K562 (cell line): Measurements from ENCODE around the gene ARHGAP18. TPM values are rescaled to one million over a fixed set of nuclear protein-coding genes. Genes with fewer than 3 reads are reported as not detected.

Experiments used
- ATAC-seq: fragments of 200-7000 bp; cut with Tn5 transposase; 3 replicates; pipeline ENCODE4 v1.9.1; 2020; ENCODE audit warnings: moderate library complexity
- BruUV-seq: library from RNA; stranded (reverse); fragments of 400-500 nt; replicated peaks from 2 replicates; lab custom pipeline; 2021; lab: Mats Ljungman, UMichigan
- CTCF ChIA-PET: fragments of 300-600 bp; formaldehyde crosslinking; extraction: SDS; loops from one replicate; lab custom pipeline; 2021; ENCODE audit warnings: low intra/inter-chr PET ratio; lab: Yijun Ruan, JAX
- POLR2A ChIA-PET: fragments of 300-600, 350-650 bp; sonication (Branson Sonifier 250); formaldehyde crosslinking; extraction: SDS; loops from one replicate; lab custom pipeline; 2021; ENCODE audit warnings: antibody characterized with exemption, inconsistent platforms; lab: Yijun Ruan, JAX
- DNase-seq, 4 experiments: peaks; one replicate each; pipeline versions ENCODE4 v3.0.0 to v3.0.0-alpha.2; 2011 to 2018; ENCODE audit warnings: low spot score in 3 of 4, mixed read lengths in 3 of 4; ENCODE audit errors: extremely low read depth in 1 of 4
- FAIRE-seq: peaks from 2 replicates; lab custom pipeline; 2011; peaks lifted over from hg19 to GRCh38; lab: Jason Lieb, UNC
- H2AFZ ChIP-seq: 2 replicates; pipeline ENCODE4 v1.6.0; 2011; ENCODE audit warnings: low read depth, low read length, control low read depth, inconsistent platforms
- H3K27ac ChIP-seq: fragments of 200-600 bp; 3 replicates; pipeline ENCODE4 v1.8.0; 2011; ENCODE audit warnings: low read depth, mild to moderate bottlenecking, control low read depth, inconsistent platforms, low read length, moderate library complexity, mixed read lengths; ENCODE audit errors: extremely low read depth
- H3K27me3 ChIP-seq, 2 experiments: fragments of 300-600 bp in 1 of 2; 2 replicates in 1 of 2; 3 replicates in 1 of 2; pipeline versions ENCODE4 v1.6.0 to v1.8.0; 2011; ENCODE audit warnings: inconsistent platforms in 2 of 2, low read length in 2 of 2, mild to moderate bottlenecking in 1 of 2, mixed read lengths in 1 of 2, moderate library complexity in 1 of 2; ENCODE audit not compliant: control insufficient read depth in 2 of 2, insufficient read depth in 2 of 2
- H3K36me3 ChIP-seq: fragments of 300-600 bp; 3 replicates; pipeline ENCODE4 v1.8.0; 2011; ENCODE audit warnings: mild to moderate bottlenecking, low read length, inconsistent platforms; ENCODE audit not compliant: control insufficient read depth, insufficient read depth
- H3K4me1 ChIP-seq, 2 experiments: fragments of 200-600 bp in 1 of 2; replicated peaks in 1 of 2; 2 replicates in 1 of 2; 3 replicates in 1 of 2; pipeline versions ENCODE4 v1.5.1 to v1.8.0; 2011; ENCODE audit warnings: inconsistent platforms in 2 of 2, low read length in 2 of 2, mild to moderate bottlenecking in 1 of 2, mixed read lengths in 1 of 2, moderate library complexity in 1 of 2; ENCODE audit not compliant: control insufficient read depth in 2 of 2, insufficient read depth in 2 of 2
- H3K4me2 ChIP-seq: 2 replicates; pipeline ENCODE4 v1.6.1; 2011; ENCODE audit warnings: low read length, control low read depth, inconsistent platforms, mixed read lengths; ENCODE audit not compliant: insufficient read depth
- H3K4me3 ChIP-seq: fragments of 200-600 bp; sonication (generic), shearing (Covaris generic); 2 replicates; pipeline ENCODE4 v1.5.1; 2016; ENCODE audit warnings: control low read depth, inconsistent platforms
- H3K79me2 ChIP-seq: fragments of 200-600 bp; 3 replicates; pipeline ENCODE4 v1.8.0; 2011; ENCODE audit warnings: low read length, inconsistent platforms; ENCODE audit not compliant: control insufficient read depth, insufficient read depth
- H3K9ac ChIP-seq, 2 experiments: 2 replicates each; pipeline versions ENCODE4 v1.6.0 to v1.6.1; 2011; ENCODE audit warnings: low read depth in 2 of 2, low read length in 2 of 2, control low read depth in 1 of 2, inconsistent platforms in 1 of 2, mild to moderate bottlenecking in 1 of 2, mixed read lengths in 1 of 2; ENCODE audit not compliant: insufficient read depth in 1 of 2
- H3K9me1 ChIP-seq: one replicate; pipeline ENCODE4 v1.6.0; 2011; ENCODE audit warnings: inconsistent platforms, mild to moderate bottlenecking, low read length, moderate library complexity; ENCODE audit not compliant: control insufficient read depth, insufficient read depth
- H3K9me3 ChIP-seq: replicated peaks from 2 replicates; pipeline ENCODE4 v1.5.1; 2011; ENCODE audit warnings: low read depth, low read length, inconsistent platforms; ENCODE audit not compliant: control insufficient read depth, insufficient read depth
- H4K20me1 ChIP-seq: replicated peaks from 2 replicates; pipeline ENCODE4 v1.6.1; 2011; ENCODE audit warnings: low read length, inconsistent platforms, mixed read lengths; ENCODE audit not compliant: control insufficient read depth, insufficient read depth
- BACH1 ChIP-seq: fragments of 200-800 bp; sonication (Bioruptor generic); IDR thresholded peaks from 2 replicates; pipeline ENCODE4 v1.6.1; 2016; ENCODE audit warnings: missing genetic modification characterization, missing compliant biosample characterization
- CHD1 ChIP-seq: fragments of 200-600 bp; sonication (generic); IDR thresholded peaks from one replicate; pipeline ENCODE4 v1.6.1; 2012; ENCODE audit warnings: mild to moderate bottlenecking, moderate library complexity, low read length, inconsistent platforms
- RBBP5 ChIP-seq: fragments of 200-600 bp; sonication (generic); IDR thresholded peaks from 2 replicates; pipeline ENCODE4 v1.6.1; 2012; ENCODE audit warnings: borderline replicate concordance, mild to moderate bottlenecking, low read length, control low read depth, inconsistent platforms; ENCODE audit not compliant: insufficient read depth, poor library complexity, severe bottlenecking
- TAL1 ChIP-seq: fragments of 450-650 bp; IDR thresholded peaks from 2 replicates; pipeline ENCODE4 v1.6.1; 2016; ENCODE audit warnings: mild to moderate bottlenecking
- ZNF311 ChIP-seq: fragments of 250-450 bp; sonication (Bioruptor Pico); IDR thresholded peaks from 2 replicates; pipeline ENCODE4 v1.4.0; 2020; ENCODE audit warnings: mild to moderate bottlenecking, moderate library complexity
- ZNF639 ChIP-seq, 2 experiments: fragments of 200-800 bp in 1 of 2; sonication (Bioruptor generic) in 1 of 2; sonication (generic) in 1 of 2; formaldehyde crosslinking in 1 of 2; IDR thresholded peaks in 1 of 2; conservative IDR thresholded peaks in 1 of 2; 2 replicates each; pipeline versions ENCODE4 v1.5.0 to v1.6.1; 2016 to 2020; ENCODE audit warnings: missing compliant biosample characterization in 1 of 2, missing genetic modification characterization in 1 of 2, missing genetic modification reagents in 1 of 2
- ZNF699 ChIP-seq: fragments of 250-450 bp; sonication (Bioruptor Pico); IDR thresholded peaks from 2 replicates; pipeline ENCODE4 v1.8.0; 2021; ENCODE audit warnings: mild to moderate bottlenecking, moderate library complexity; ENCODE audit not compliant: insufficient replicate concordance
- ZSCAN29 ChIP-seq: fragments of 450-650 bp; IDR thresholded peaks from 2 replicates; pipeline ENCODE4 v1.6.1; 2017
- WGBS: fragments of 100-300 bp; shearing (Covaris generic); methylation state at CpG from one replicate; pipeline ENCODE4 v1.1.6; 2016; ENCODE audit warnings: low coverage, mixed read lengths; ENCODE audit not compliant: insufficient coverage; ENCODE audit errors: missing lambda C conversion rate; 5-methylcytosine and 5-hydroxymethylcytosine counted together
- in situ Hi-C: fragments of 300-500 bp; cut with MboI; formaldehyde crosslinking; loops from 4 replicates; pipeline ENCODE4 v1.15.0; 2018; ENCODE audit warnings: inconsistent platforms, mixed read lengths
- intact Hi-C: fragments of 100-400 bp; cut with micrococcal nuclease; formaldehyde crosslinking; loops from 2 replicates; pipeline ENCODE4 v1.14.2; 2022
- polyA plus RNA-seq, 8 experiments: library from polyadenylated mRNA; depleted of rRNA in 4 of 8; stranded (reverse) in 5 of 8; unstranded in 3 of 8; fragments of >200 nt; fragmentation: Nextera tagmentation in 2 of 8; fragmentation: Illumina TruSeq in 1 of 8; extraction: Ambion mirVana in 2 of 8; extraction: Trizol in 1 of 8; gene quantifications; 2 replicates each; pipeline versions ENCODE4 v1.2.1 to v1.2.3, GENCODE V29; 2011 to 2014; ENCODE audit warnings: inconsistent platforms in 1 of 8, missing spikeins in 1 of 8
- total RNA-seq, 7 experiments: library from RNA; depleted of rRNA in 6 of 7; stranded (reverse); fragments of >200 nt in 6 of 7; fragmentation: Illumina TruSeq in 2 of 7; extraction: Trizol in 2 of 7; gene quantifications; 2 replicates each; pipeline versions ENCODE4 v1.2.1 to v1.2.3, GENCODE V29; 2011 to 2021; ENCODE audit warnings: low replicate concordance in 1 of 7

The ARHGAP18 gene
- total and polyA plus RNA-seq, 9 of the 15 experiments (the other 6 are each of a cell fraction or from before 2014, with no cell fraction given), result 13.3 to 29.7 (median 21.1) TPM

GRCh38 chr6:129710450-129711270, 683 bp upstream of the ARHGAP18 start (continued):
- TF ChIP-seq ZNF639 (CRISPR knock-in tag; conservative IDR thresholded peaks at IDR 0.05 in 1 of 2, IDR thresholded peaks at IDR 0.05 in 1 of 2) (0 out of 4 replicates have a peak, but pooled peaks of 1 of the 2 experiments have one; percentile 6), ZNF699 (no peak), ZNF311 (CRISPR knock-in tag) (no peak), RBBP5 (peak; percentile 14)

GRCh38 chr6:129709196-129709768, 695 bp downstream of the ARHGAP18 start:
- no peaks in the 10 kb centered on the region for H3K9me3 ChIP-seq
- H3K9me1 ChIP-seq, result no peaks in the 10 kb centered on the region
- H2AFZ ChIP-seq, result peak overlapping the region; percentile 98
- H3K27me3 ChIP-seq, result no peaks in the 10 kb centered on the region
- in situ Hi-C loops (no loop called here), intact Hi-C loops (loop anchor here (5.0 kb wide), 1 partner anchor 37 kb away; no protein-coding TSS in a partner anchor)
- CTCF ChIA-PET, result no interaction called here
- TF ChIP-seq CHD1, result peak; percentile 56
- no peak for TF ChIP-seq TAL1
- 0 out of 2 replicates have a peak, but pooled peaks have one; percentile 22 for TF ChIP-seq ZSCAN29
- TF ChIP-seq BACH1 (tag), result 0 out of 2 replicates have a peak, but pooled peaks have one; percentile 10
- H3K4me2 ChIP-seq, result peak overlapping the region; percentile 99
- peak overlapping the region; percentile 75 to 92 for H3K9ac ChIP-seq
- no peak for FAIRE-seq
- DNase-seq, result peak in 1 of 4 experiments; percentile 6
- no peaks in the 10 kb centered on the region; the same call in 1 of the 3 replicates for H3K36me3 ChIP-seq
- BruUV-seq, result no TSS peak
- WGBS, result 0% methylated on average over 2 of the region's 2 CpGs
- H3K4me3 ChIP-seq, result peak overlapping the region; percentile 64
- H3K4me1 ChIP-seq, result peaks cover 7 to 36% of the 10 kb centered on the region in 2 experiments; a peak in 4 of 5 replicates
- H3K27ac ChIP-seq, result peak overlapping the region; percentile 81
- peaks cover 57% of the 10 kb centered on the region for H3K79me2 ChIP-seq
- peaks cover 4% of the 10 kb centered on the region; the same call in 1 of the 2 replicates for H4K20me1 ChIP-seq
- ATAC-seq, result peak; percentile 30
- POLR2A ChIA-PET, result interaction anchor here (0.7 to 4.8 kb wide), 11 partner anchors 10 to 35 kb away, joined by 3 to 36 read pairs (median 4); no protein-coding TSS in a partner anchor
